GM12892 (cell line): ENCODE results near the gene VEPH1.

Experiments
- POLR2A ChIP-seq: IDR thresholded peaks from 2 replicates; pipeline ENCODE4 v1.6.1; 2011; ENCODE audit warnings: low read depth, low read length, control low read depth
- POLR2AphosphoS5 ChIP-seq: IDR thresholded peaks from 2 replicates; pipeline ENCODE4 v1.6.1; 2011; ENCODE audit warnings: low read depth, low read length, control low read depth

- TF ChIP-seq POLR2A (no peak), POLR2AphosphoS5 (no peak)
Observed at GRCh38 chr3:157294953-157295352, 208.3 kb downstream of the VEPH1 start.
